K562 (cell line): ENCODE data around the gene PPIA. TPM values are rescaled to one million over a fixed set of nuclear protein-coding genes. Genes with fewer than 3 reads are reported as not detected.

ENCODE experiments used
- EP400 ChIP-seq: fragments of 450-650 bp; IDR thresholded peaks from 2 replicates; pipeline ENCODE4 v1.6.1; 2017; ENCODE audit warnings: antibody characterized with exemption, mild to moderate bottlenecking, moderate library complexity
- POLR3G ChIP-seq: IDR thresholded peaks from 2 replicates; pipeline ENCODE4 v1.6.1; 2011; ENCODE audit not compliant: insufficient read length, insufficient replicate concordance; ENCODE audit errors: extremely low read depth
- SMARCC2 ChIP-seq: fragments of 450-650 bp; IDR thresholded peaks from 2 replicates; pipeline ENCODE4 v1.6.1; 2017; ENCODE audit warnings: antibody characterized with exemption, moderate library complexity, mild to moderate bottlenecking, low read depth
- polyA plus RNA-seq, 8 experiments: library from polyadenylated mRNA; depleted of rRNA in 4 of 8; stranded (reverse) in 5 of 8; unstranded in 3 of 8; fragments of >200 nt; fragmentation: Nextera tagmentation in 2 of 8; fragmentation: Illumina TruSeq in 1 of 8; extraction: Ambion mirVana in 2 of 8; extraction: Trizol in 1 of 8; gene quantifications; 2 replicates each; pipeline versions ENCODE4 v1.2.1 to v1.2.3, GENCODE V29; 2011 to 2014; ENCODE audit warnings: inconsistent platforms in 1 of 8, missing spikeins in 1 of 8
- total RNA-seq, 7 experiments: library from RNA; depleted of rRNA in 6 of 7; stranded (reverse); fragments of >200 nt in 6 of 7; fragmentation: Illumina TruSeq in 2 of 7; extraction: Trizol in 2 of 7; gene quantifications; 2 replicates each; pipeline versions ENCODE4 v1.2.1 to v1.2.3, GENCODE V29; 2011 to 2021; ENCODE audit warnings: low replicate concordance in 1 of 7
- TF ChIP-seq, protein P1 (sequence below): fragments of 450-650 bp; IDR thresholded peaks from 2 replicates; pipeline ENCODE4 v1.6.1; 2018; ENCODE audit warnings: mild to moderate bottlenecking, low read depth; ENCODE audit not compliant: partially characterized antibody
- TF ChIP-seq, protein P2 (sequence below): fragments of 250-450 bp; sonication (Bioruptor Pico); IDR thresholded peaks from 2 replicates; pipeline ENCODE4 v1.4.0; 2020
- TF ChIP-seq, protein P3 (sequence below): sonication (generic); formaldehyde crosslinking; IDR thresholded peaks from 2 replicates; pipeline ENCODE4 v1.8.0; 2023; ENCODE audit warnings: mild to moderate bottlenecking, missing genetic modification reagents

PPIA gene
- total and polyA plus RNA-seq, 9 of the 15 experiments (the other 6 are each of a cell fraction or from before 2014, with no cell fraction given) = 2,583 to 7,504 (median 3,973) TPM

DNA sequence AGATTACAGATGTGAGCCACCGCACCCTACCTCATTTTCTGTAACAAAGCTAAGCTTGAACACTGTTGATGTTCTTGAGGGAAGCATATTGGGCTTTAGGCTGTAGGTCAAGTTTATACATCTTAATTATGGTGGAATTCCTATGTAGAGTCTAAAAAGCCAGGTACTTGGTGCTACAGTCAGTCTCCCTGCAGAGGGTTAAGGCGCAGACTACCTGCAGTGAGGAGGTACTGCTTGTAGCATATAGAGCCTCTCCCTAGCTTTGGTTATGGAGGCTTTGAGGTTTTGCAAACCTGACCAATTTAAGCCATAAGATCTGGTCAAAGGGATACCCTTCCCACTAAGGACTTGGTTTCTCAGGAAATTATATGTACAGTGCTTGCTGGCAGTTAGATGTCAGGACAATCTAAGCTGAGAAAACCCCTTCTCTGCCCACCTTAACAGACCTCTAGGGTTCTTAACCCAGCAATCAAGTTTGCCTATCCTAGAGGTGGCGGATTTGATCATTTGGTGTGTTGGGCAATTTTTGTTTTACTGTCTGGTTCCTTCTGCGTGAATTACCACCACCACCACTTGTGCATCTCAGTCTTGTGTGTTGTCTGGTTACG, 6.0 kb downstream of the PPIA start (continued):
- TF ChIP-seq SMARCC2 (no peak), EP400 (no peak), POLR3G (no peak)
- TF ChIP-seq, protein P1, sequence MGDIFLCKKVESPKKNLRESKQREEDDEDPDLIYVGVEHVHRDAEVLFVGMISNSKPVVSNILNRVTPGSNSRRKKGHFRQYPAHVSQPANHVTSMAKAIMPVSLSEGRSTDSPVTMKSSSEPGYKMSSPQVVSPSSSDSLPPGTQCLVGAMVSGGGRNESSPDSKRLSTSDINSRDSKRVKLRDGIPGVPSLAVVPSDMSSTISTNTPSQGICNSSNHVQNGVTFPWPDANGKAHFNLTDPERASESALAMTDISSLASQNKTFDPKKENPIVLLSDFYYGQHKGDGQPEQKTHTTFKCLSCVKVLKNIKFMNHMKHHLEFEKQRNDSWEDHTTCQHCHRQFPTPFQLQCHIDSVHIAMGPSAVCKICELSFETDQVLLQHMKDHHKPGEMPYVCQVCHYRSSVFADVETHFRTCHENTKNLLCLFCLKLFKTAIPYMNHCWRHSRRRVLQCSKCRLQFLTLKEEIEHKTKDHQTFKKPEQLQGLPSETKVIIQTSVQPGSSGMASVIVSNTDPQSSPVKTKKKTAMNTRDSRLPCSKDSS = no peak
- TF ChIP-seq, protein P2, sequence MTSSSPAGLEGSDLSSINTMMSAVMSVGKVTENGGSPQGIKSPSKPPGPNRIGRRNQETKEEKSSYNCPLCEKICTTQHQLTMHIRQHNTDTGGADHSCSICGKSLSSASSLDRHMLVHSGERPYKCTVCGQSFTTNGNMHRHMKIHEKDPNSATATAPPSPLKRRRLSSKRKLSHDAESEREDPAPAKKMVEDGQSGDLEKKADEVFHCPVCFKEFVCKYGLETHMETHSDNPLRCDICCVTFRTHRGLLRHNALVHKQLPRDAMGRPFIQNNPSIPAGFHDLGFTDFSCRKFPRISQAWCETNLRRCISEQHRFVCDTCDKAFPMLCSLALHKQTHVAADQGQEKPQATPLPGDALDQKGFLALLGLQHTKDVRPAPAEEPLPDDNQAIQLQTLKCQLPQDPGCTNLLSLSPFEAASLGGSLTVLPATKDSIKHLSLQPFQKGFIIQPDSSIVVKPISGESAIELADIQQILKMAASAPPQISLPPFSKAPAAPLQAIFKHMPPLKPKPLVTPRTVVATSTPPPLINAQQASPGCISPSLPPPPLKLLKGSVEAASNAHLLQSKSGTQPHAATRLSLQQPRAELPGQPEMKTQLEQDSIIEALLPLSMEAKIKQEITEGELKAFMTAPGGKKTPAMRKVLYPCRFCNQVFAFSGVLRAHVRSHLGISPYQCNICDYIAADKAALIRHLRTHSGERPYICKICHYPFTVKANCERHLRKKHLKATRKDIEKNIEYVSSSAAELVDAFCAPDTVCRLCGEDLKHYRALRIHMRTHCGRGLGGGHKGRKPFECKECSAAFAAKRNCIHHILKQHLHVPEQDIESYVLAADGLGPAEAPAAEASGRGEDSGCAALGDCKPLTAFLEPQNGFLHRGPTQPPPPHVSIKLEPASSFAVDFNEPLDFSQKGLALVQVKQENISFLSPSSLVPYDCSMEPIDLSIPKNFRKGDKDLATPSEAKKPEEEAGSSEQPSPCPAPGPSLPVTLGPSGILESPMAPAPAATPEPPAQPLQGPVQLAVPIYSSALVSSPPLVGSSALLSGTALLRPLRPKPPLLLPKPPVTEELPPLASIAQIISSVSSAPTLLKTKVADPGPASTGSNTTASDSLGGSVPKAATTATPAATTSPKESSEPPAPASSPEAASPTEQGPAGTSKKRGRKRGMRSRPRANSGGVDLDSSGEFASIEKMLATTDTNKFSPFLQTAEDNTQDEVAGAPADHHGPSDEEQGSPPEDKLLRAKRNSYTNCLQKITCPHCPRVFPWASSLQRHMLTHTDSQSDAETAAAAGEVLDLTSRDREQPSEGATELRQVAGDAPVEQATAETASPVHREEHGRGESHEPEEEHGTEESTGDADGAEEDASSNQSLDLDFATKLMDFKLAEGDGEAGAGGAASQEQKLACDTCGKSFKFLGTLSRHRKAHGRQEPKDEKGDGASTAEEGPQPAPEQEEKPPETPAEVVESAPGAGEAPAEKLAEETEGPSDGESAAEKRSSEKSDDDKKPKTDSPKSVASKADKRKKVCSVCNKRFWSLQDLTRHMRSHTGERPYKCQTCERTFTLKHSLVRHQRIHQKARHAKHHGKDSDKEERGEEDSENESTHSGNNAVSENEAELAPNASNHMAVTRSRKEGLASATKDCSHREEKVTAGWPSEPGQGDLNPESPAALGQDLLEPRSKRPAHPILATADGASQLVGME (CRISPR knock-in tag) = no peak
- TF ChIP-seq, protein P3, sequence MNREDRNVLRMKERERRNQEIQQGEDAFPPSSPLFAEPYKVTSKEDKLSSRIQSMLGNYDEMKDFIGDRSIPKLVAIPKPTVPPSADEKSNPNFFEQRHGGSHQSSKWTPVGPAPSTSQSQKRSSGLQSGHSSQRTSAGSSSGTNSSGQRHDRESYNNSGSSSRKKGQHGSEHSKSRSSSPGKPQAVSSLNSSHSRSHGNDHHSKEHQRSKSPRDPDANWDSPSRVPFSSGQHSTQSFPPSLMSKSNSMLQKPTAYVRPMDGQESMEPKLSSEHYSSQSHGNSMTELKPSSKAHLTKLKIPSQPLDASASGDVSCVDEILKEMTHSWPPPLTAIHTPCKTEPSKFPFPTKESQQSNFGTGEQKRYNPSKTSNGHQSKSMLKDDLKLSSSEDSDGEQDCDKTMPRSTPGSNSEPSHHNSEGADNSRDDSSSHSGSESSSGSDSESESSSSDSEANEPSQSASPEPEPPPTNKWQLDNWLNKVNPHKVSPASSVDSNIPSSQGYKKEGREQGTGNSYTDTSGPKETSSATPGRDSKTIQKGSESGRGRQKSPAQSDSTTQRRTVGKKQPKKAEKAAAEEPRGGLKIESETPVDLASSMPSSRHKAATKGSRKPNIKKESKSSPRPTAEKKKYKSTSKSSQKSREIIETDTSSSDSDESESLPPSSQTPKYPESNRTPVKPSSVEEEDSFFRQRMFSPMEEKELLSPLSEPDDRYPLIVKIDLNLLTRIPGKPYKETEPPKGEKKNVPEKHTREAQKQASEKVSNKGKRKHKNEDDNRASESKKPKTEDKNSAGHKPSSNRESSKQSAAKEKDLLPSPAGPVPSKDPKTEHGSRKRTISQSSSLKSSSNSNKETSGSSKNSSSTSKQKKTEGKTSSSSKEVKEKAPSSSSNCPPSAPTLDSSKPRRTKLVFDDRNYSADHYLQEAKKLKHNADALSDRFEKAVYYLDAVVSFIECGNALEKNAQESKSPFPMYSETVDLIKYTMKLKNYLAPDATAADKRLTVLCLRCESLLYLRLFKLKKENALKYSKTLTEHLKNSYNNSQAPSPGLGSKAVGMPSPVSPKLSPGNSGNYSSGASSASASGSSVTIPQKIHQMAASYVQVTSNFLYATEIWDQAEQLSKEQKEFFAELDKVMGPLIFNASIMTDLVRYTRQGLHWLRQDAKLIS (CRISPR knock-in tag) = no peak
